B cell (primary cell): ENCODE measurements around the gene ZMIZ1. TPM values are rescaled to one million over a fixed set of nuclear protein-coding genes. Genes with fewer than 3 reads are reported as not detected.
A peak's percentile ranks its signal among the peaks of the same experiment; 100 is the strongest.

ENCODE experiments used
- ATAC-seq: fragments of 200-7000 bp; cut with Tn5 transposase; one replicate; pipeline ENCODE4 v1.10.0; 2021; ENCODE audit warnings: low read depth, mild to moderate bottlenecking, moderate number of reproducible peaks, moderate library complexity
- CTCF ChIA-PET: fragments of 350-600 bp; sonication (Branson Sonifier 250); formaldehyde crosslinking; loops from one replicate; lab custom pipeline; 2021; ENCODE audit warnings: antibody characterized with exemption, inconsistent platforms; lab: Charles Lee
- POLR2A ChIA-PET: fragments of 350-600 bp; sonication (Branson Sonifier 250); formaldehyde crosslinking; loops from one replicate; lab custom pipeline; 2021; ENCODE audit warnings: antibody characterized with exemption; lab: Charles Lee
- DNase-seq: peaks from one replicate; pipeline ENCODE4 v3.0.0; 2013
- H2AFZ ChIP-seq: 2 replicates; pipeline ENCODE4 v1.6.1; 2012; ENCODE audit warnings: mild to moderate bottlenecking, low read depth, low read length; ENCODE audit not compliant: insufficient read depth, poor library complexity, severe bottlenecking
- H3K27ac ChIP-seq, 2 donors: 1 replicate in 1 of 2; 2 replicates in 1 of 2; pipeline ENCODE4 v1.5.1; 2012 to 2013; ENCODE audit warnings: low read length in 2 of 2, mild to moderate bottlenecking in 2 of 2, moderate library complexity in 1 of 2
- H3K27me3 ChIP-seq, 4 experiments: fragments of 200-600 bp in 1 of 4; sonication (generic) in 1 of 4; replicated peaks in 1 of 4; 1 replicate in 2 of 4; 2 replicates in 2 of 4; pipeline versions ENCODE4 v1.6.1 to v1.7.0; 2013 to 2016; ENCODE audit warnings: low read length in 3 of 4, mild to moderate bottlenecking in 2 of 4, mixed read lengths in 1 of 4, moderate library complexity in 1 of 4; ENCODE audit not compliant: insufficient read depth in 4 of 4, control insufficient read depth in 3 of 4; ENCODE audit errors: control extremely low read depth in 1 of 4
- H3K36me3 ChIP-seq, 2 experiments: replicated peaks in 1 of 2; 1 replicate in 1 of 2; 2 replicates in 1 of 2; pipeline versions ENCODE4 v1.6.1 to v1.7.1; 2013; ENCODE audit warnings: low read length in 1 of 2; ENCODE audit not compliant: insufficient read depth in 2 of 2, control insufficient read depth in 1 of 2; ENCODE audit errors: control extremely low read depth in 1 of 2, extremely low read depth in 1 of 2
- H3K4me1 ChIP-seq, 2 donors: fragments of 200-600 bp in 1 of 2; sonication (generic) in 1 of 2; 1 replicate in 1 of 2; 2 replicates in 1 of 2; pipeline versions ENCODE4 v1.5.1 to v1.6.1; 2013 to 2017; ENCODE audit warnings: low read length in 2 of 2; ENCODE audit not compliant: control insufficient read depth in 2 of 2, insufficient read depth in 2 of 2
- H3K4me2 ChIP-seq: replicated peaks from 2 replicates; pipeline ENCODE3; 2012; ENCODE audit warnings: mild to moderate bottlenecking, low read depth, low read length; ENCODE audit not compliant: poor library complexity, severe bottlenecking
- H3K4me3 ChIP-seq, 5 experiments: fragments of 200-600 bp in 1 of 5; sonication (generic) in 1 of 5; 1 replicate in 3 of 5; 2 replicates in 2 of 5; pipeline versions ENCODE4 v1.5.1 to v1.7.0; 2011 to 2016; ENCODE audit warnings: low read length in 4 of 5, mild to moderate bottlenecking in 4 of 5, low read depth in 2 of 5, control low read depth in 1 of 5, moderate library complexity in 1 of 5; ENCODE audit not compliant: insufficient read depth in 1 of 5; ENCODE audit errors: control extremely low read depth in 1 of 5, extremely low read depth in 1 of 5
- H3K79me2 ChIP-seq: fragments of 200-600 bp; sonication (generic); one replicate; pipeline ENCODE4 v1.6.0; 2016; ENCODE audit warnings: low read length; ENCODE audit not compliant: control insufficient read depth, insufficient read depth
- H3K9ac ChIP-seq: fragments of 200-600 bp; sonication (generic); 2 replicates; pipeline ENCODE4 v1.6.1; 2017; ENCODE audit warnings: mild to moderate bottlenecking, low read length, moderate library complexity
- H3K9me3 ChIP-seq, 3 donors: one replicate each; pipeline versions ENCODE4 v1.6.1 to v1.7.1; 2013; ENCODE audit warnings: low read length in 2 of 3; ENCODE audit not compliant: control insufficient read depth in 2 of 3, insufficient read depth in 1 of 3; ENCODE audit errors: control extremely low read depth in 1 of 3
- H4K20me1 ChIP-seq: 2 replicates; pipeline ENCODE4 v1.6.0; 2012; ENCODE audit warnings: mild to moderate bottlenecking, low read length; ENCODE audit not compliant: insufficient read depth, control insufficient read depth, poor library complexity, severe bottlenecking
- H3K27ac Mint-ChIP-seq: one replicate; pipeline ENCODE4 v1.8.0; 2021; ENCODE audit warnings: mixed read lengths
- H3K27me3 Mint-ChIP-seq: one replicate; pipeline ENCODE4 v1.8.0; 2021; ENCODE audit warnings: mixed read lengths
- H3K4me1 Mint-ChIP-seq: one replicate; pipeline ENCODE4 v1.8.0; 2021; ENCODE audit warnings: mixed read lengths
- H3K4me3 Mint-ChIP-seq: one replicate; pipeline ENCODE4 v1.8.0; 2021; ENCODE audit warnings: mixed read lengths
- H3K9me3 Mint-ChIP-seq: one replicate; pipeline ENCODE4 v1.8.0; 2022; ENCODE audit warnings: mixed read lengths; ENCODE audit not compliant: insufficient read depth
- CTCF ChIP-seq: fragments of 200-600 bp; IDR thresholded peaks from one replicate; pipeline ENCODE4 v1.8.0; 2022; ENCODE audit warnings: antibody characterized with exemption, mild to moderate bottlenecking
- EZH2 ChIP-seq: IDR thresholded peaks from 2 replicates; pipeline ENCODE4 v1.6.1; 2012; ENCODE audit warnings: borderline replicate concordance, low read depth, mild to moderate bottlenecking, moderate library complexity, low read length; ENCODE audit not compliant: insufficient read depth, poor library complexity, severe bottlenecking
- WGBS: methylation state at CpG from one replicate; pipeline ENCODE4 v1.1.5; 2013; ENCODE audit warnings: missing lambda C conversion rate; ENCODE audit not compliant: insufficient coverage; 5-methylcytosine and 5-hydroxymethylcytosine counted together
- intact Hi-C: fragments of 100-400 bp; cut with micrococcal nuclease; formaldehyde crosslinking; loops from one replicate; pipeline ENCODE4 v1.10.0; 2022
- polyA plus RNA-seq: library from polyadenylated mRNA; depleted of rRNA; stranded (reverse); fragments of >200 nt; gene quantifications from 2 replicates; pipeline ENCODE4 v1.2.3, GENCODE V29; 2012
- total RNA-seq, 2 donors: library from RNA; stranded (reverse); fragments of 120-200 nt in 1 of 2; gene quantifications; 1 replicate in 1 of 2; 2 replicates in 1 of 2; pipeline versions ENCODE4 v1.2.3 to v1.2.4, GENCODE V29; 2013 to 2022

The ZMIZ1 gene
- total and polyA plus RNA-seq, 2 donors (not counting 1 experiment from before 2014, with no cell fraction given): 14.3 to 64.9 TPM

- H3K27ac Mint-ChIP-seq: no peak overlapping the region
- POLR2A ChIA-PET: no interaction called here
Measured at GRCh38 chr10:79101560-79102497, 33.1 kb downstream of the ZMIZ1 start.

GRCh38 chr10:79102498-79102874 lies 33.7 kb downstream of the ZMIZ1 start:
- peaks cover 0 to 15% (median 0%) of the 10 kb centered on the region in 3 donors for H3K9me3 ChIP-seq
- Mint-ChIP-seq H3K4me3 (peak overlapping the region; percentile 13), H3K27me3 (peaks cover 39% of the 10 kb centered on the region), H3K4me1 (peaks cover 42% of the 10 kb centered on the region), H3K9me3 (no peaks in the 10 kb centered on the region), H3K27ac (no peak overlapping the region)
- no peak for DNase-seq
- TF ChIP-seq EZH2 (no peak), CTCF (no peak)
- no peak overlapping the region for H3K4me3 ChIP-seq
- no peak overlapping the region for H2AFZ ChIP-seq
- H3K4me1 ChIP-seq: peaks cover 36 to 46% of the 10 kb centered on the region in 2 donors
- H3K27ac ChIP-seq: no peak overlapping the region
- H3K9ac ChIP-seq: no peak overlapping the region
- no peaks in the 10 kb centered on the region for H4K20me1 ChIP-seq
- POLR2A ChIA-PET: no interaction called here
- peak overlapping the region; percentile 41 for H3K4me2 ChIP-seq
- intact Hi-C loops: no loop called here
- CTCF ChIA-PET: no interaction called here
- H3K27me3 ChIP-seq: peaks cover 0 to 42% (median 10%) of the 10 kb centered on the region in 4 experiments
- H3K79me2 ChIP-seq: no peaks in the 10 kb centered on the region
- 63% methylated on average over 4 of the region's 7 CpGs for WGBS
- no peak for ATAC-seq
- H3K36me3 ChIP-seq: no peaks in the 10 kb centered on the region

More at GRCh38 chr10:79101560-79102497, 33.1 kb downstream of the ZMIZ1 start:
- peaks cover 43% of the 10 kb centered on the region for H3K4me1 Mint-ChIP-seq
- Histone ChIP-seq H2AFZ (no peak overlapping the region), H3K27ac (no peak overlapping the region), H3K9ac (no peak overlapping the region), H3K4me2 (peak overlapping the region; percentile 41), H3K36me3 (no peaks in the 10 kb centered on the region), H3K4me1 (peaks cover 36 to 46% of the 10 kb centered on the region in 2 donors), H4K20me1 (no peaks in the 10 kb centered on the region), H3K79me2 (no peaks in the 10 kb centered on the region), H3K27me3 (peaks cover 0 to 42% (median 10%) of the 10 kb centered on the region in 4 experiments), H3K9me3 (peaks cover 0 to 15% (median 0%) of the 10 kb centered on the region in 3 donors), H3K4me3 (no peak overlapping the region)
- CTCF ChIA-PET: interaction anchor here (1.1 kb wide), 1 partner anchor 20 kb away, joined by 4 read pairs; no protein-coding TSS in a partner anchor
- intact Hi-C loops: no loop called here
- ATAC-seq (no peak), DNase-seq (no peak)
- peak overlapping the region; percentile 11 for H3K4me3 Mint-ChIP-seq
- H3K9me3 Mint-ChIP-seq: no peaks in the 10 kb centered on the region
- H3K27me3 Mint-ChIP-seq: peaks cover 39% of the 10 kb centered on the region
- no peak for TF ChIP-seq EZH2
- 23% methylated on average over 16 of the region's 22 CpGs for WGBS
